CD4-positive, alpha-beta T cell treated with Interleukin-10 for 1 hour (primary cell): ENCODE results near the gene ADARB2.
"Not testable (repeated sequence)": the region's sequence is repeated elsewhere in the genome, so short reads cannot be mapped to it uniquely, and the experiment has no call there.

Source experiments
- DNase-seq: peaks from one replicate; pipeline ENCODE4 v3.0.0-alpha.2; 2020

ADARB2 gene

DNA sequence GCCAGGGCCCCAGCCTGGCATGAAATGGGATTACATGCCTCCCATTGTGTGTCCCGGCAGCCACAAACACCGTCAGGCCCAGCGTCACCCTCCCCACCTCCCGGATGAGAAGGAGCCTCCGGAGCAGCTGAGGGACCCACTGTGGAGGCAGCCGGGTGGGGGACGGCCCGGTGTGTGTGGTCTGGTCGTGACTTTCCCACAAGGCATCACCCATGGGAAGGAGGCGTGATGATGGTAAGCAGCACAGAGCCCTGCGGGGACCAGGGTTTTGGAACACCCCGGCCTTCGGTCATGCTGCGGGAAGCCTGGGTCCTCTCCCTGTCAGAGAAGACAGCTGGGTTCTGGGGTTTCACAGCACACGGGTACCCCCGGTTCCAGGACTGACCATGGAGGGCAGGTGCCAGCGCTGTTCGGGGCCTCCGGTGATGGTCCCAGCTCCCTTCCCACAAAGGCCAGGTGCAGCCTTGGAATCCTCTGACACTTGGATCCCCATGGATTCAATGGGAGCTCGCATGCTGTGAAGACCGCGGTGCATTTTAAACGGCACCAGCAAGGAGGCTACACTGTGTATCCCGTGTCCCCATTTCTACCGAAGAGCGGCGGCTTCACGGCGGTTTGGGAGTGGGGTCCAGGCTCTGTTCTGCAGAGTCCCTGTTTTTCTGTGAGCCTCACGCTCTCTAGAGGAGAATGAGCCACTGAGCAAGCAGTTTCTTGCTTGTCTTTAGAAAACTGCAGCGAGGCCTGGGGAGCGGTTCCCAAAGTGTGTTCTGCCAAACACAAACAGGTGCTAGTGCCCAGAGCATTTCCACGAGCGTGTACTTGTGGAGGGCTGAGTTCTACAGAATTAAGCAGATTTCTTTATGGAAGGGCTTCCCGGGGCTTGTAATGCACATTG lies 336.0 kb downstream of the ADARB2 start:
- DNase-seq = no peak

GRCh38 chr10:1400101-1401070 lies 336.9 kb downstream of the ADARB2 start:
- no peak for DNase-seq

DNA sequence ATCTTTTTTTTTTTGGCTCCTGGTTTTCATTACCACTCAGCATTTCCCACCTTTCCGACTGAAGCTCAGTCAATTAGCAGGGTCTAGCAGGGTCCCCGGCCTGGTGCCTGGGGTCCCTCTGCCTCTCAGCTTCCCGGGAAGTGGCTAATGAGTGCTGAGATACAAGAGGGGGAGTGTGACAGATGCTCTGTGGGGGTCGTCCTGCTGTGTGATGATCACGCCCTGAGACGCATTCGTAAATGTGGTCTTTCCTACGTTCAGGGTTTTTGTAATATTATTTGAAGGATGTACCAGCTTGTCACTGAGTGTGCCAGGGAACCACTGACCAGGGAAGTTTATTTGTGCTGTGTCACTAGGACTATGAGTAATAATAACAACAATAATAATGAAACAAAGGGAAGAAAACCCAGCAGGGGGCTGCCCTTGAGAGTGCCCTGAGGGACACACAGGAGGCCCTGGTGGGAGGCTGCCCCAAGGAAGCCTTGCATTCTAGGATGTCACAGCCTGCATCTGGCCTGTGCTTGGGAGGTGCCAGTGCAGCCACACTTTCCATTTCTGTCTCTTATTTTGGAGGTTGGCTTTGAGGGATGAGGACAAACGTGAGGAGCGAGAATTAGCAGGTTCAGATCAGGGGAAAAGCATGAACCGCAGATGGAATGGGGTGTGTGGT lies 337.8 kb downstream of the ADARB2 start:
- DNase-seq = no peak

GRCh38 chr10:1398626-1399410 lies 338.5 kb downstream of the ADARB2 start:
- no peak for DNase-seq

GRCh38 chr10:1398116-1398515 lies 339.2 kb downstream of the ADARB2 start:
- not testable (repeated sequence) for DNase-seq

GRCh38 chr10:1396297-1396635 lies 341.1 kb downstream of the ADARB2 start:
- no peak for DNase-seq

GRCh38 chr10:1395481-1396296 lies 341.6 kb downstream of the ADARB2 start:
- DNase-seq = no peak

DNA sequence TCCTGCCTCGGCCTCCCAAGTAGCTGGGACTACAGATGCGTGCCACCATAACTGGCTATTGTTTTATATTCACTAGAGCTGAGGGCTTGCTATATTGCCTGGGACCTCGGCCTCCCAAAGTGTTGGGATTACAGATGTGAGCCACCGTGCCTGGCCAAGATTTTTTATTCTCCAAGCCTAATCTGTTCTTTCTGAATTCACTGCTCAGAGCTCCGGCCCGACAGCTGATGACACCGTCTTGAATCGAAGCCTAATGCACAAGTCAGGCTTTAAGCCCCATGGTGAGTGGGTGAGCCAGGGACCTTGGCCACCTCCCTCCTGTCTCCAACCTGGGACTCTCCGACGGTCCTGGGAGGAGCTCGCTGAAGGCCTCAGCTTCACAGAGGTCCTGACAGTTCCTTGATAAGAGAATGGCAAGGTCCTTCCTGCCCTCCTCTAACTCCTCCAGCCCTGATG lies 342.3 kb downstream of the ADARB2 start:
- DNase-seq = no peak

- no peak for DNase-seq
These were observed 343.0 kb downstream of the ADARB2 start for GRCh38 chr10:1394155-1394912.

DNA sequence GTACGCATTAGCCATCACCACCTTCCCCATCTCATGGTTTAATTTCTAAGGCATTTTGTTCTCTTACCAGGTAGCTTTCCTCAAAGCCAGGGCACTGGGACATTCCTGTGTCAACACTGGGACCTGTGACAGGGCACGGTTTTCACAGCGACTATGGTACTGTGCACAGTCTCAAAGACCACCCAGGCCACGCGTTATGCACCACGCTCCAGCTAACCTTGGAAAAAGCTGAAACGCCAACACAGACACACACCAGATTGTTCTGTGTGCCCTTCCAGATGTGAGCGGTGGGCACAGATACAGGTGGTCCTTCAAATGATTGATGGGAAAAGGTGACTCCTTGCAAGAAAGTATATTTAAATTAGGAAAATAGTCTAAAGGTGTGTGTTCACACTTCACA lies 343.8 kb downstream of the ADARB2 start:
- no peak for DNase-seq

GRCh38 chr10:1392127-1392526 lies 345.2 kb downstream of the ADARB2 start:
- DNase-seq = no peak

- DNase-seq = no peak
These were observed 347.1 kb downstream of the ADARB2 start for GRCh38 chr10:1390200-1390599.

DNA sequence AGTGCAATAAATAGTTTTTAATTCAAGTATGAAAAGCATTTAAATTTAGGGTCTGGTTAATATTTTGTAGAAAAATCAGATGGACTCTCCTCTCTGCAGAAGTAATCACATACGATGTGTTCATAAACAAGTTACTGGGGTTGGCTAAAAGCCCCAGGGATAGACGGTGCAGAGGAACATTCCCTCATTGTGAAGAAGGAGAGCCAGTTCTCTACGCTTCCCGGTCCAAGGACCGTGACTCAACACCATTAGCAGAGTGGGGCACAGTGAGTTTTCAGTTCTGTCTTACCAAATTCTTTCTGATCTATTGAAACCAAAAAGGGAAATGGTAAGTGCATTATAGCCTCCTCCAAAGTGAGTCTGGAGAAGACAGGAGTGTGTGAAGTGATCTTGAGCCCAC lies 353.3 kb downstream of the ADARB2 start:
- no peak for DNase-seq

DNA sequence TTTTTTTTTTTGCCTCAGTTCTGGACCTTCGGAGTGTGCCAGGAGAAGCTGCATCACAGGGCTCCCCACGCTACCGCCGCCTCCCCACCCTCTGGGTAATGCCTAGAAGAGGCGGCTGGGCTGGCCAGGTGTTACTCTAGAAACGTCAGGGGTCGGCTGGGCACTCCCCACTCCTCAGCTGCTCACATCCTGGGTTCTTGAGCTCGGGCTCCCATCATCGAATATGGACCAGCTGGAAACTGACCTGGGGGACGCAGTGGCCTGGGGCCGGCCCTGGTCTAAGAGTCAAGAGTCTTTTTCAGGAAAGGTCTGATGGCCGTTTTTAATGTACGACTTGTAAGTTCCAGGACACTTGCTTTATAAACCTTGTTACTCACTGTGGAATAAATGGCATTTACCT lies 354.6 kb downstream of the ADARB2 start:
- DNase-seq = no peak

DNA sequence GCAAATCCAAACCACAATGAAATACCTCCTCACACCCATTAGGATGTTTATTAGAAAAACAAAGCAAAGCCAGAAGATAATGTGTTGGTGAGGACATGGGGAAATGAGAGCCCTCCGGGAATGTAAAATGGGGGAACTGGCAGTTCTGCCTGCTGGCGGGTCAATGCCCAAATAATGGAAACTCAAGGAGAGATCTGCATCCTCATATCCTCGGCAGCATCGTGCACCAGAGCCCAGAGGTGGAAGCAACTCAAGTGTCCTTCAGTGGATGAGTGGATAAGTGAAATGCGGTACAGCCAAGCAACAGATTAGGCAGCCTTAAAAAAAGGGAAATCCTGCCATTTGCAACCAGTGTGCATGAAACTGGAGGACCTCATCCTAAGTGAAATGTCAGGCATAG lies 356.0 kb downstream of the ADARB2 start:
- no peak for DNase-seq

DNA sequence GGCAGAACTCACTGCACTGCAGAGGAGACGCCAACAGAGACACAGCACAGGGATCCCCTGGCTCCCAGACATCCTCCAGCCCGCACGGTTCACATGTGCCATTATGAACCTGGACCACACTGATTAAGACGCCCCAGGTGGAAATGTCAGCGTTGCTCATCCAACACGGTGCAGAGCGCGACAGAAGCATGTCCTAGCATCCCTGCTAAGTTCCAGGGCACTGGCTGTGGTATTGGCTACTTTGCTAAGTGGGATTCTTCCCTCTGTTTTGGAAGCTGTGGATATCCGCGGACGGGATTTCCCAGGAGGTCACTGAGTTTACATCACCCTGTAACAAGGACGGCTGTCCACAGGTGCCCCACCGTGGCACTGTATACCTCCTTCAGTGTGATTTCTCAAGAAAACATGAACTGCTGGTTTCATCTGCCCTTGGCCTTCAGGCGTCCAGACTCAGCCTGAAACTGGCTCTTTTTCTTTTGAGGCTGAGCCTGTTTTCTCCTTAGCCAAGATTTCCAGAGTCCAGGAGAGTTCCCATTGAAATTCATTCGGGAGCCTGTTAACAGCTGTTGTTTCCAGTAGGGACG lies 357.1 kb downstream of the ADARB2 start:
- DNase-seq = no peak

- DNase-seq = no peak
These were observed 357.7 kb downstream of the ADARB2 start for GRCh38 chr10:1379601-1380000.

DNA sequence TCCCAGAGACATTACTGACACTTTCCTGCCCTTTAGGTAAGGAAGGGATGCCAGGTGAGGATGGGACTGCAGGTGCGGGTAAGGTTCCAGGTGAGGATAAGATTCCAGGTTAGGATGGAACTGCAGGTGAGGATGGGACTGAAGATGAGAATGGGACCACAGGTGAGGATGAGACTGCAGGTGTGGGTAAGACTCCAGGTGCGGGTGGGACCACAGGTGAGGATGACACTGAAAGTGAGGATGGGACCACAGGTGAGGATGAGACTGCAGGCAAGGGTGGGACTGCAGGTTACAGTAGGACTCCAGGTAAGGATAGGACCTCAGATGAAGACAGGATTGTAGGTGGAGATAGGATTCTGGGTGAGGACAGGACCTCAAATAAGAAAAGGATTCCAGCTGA lies 358.9 kb downstream of the ADARB2 start:
- DNase-seq = no peak

DNA sequence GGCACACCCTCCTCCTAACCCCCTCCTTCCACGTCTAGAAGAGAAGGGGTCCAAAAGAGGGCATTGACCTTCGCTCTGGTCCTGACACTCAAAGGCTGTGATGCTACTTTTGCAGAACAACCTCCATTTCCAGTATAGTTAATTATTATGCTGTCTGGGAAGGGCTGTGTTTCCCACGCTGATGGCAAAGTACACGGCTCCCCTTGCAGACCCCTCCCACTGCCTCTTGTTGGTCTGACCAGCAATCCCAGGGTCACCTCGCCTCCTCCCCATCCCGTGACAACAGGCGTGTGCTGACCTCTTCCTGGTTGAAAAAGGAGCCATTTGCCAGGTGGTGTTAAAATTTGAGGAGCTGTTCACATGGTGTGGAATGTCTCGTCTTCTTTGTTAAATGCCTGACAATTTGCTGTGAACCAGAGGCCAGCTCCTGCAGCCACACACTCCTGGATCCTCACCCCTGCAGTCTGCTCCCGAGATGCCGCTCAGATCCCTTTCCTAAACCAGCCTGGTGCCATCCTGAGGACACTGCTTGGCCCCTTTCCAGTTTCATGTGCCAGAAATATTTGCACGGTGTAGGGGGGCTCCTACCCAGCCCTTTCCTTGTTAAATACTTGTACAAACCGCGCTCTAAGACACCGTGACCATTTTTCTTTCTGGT lies 359.5 kb downstream of the ADARB2 start:
- no peak for DNase-seq

DNA sequence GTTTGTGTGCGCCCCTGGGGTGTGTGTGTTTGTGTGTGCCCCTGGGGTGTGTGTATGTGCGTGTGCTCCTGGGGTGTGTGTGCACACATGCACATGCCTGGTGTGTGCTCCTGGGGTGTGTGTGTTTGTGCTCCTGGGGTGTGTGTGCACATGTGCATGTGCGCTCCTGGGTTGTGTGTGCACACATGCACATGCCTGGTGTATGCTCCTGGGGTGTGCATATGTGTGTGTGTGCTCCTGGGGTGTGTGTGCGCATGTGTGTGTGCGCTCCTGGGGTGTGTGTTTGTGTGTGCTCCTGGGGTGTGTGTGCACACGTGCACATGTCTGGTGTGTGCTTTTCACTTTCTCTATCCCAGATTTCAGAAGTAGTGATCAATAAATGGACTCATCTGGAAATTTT lies 360.1 kb downstream of the ADARB2 start:
- DNase-seq = no peak
